ENCODE results near the gene MIAT. TPM values are rescaled to one million over a fixed set of nuclear protein-coding genes. Genes with fewer than 3 reads are reported as not detected.

MIAT gene
- total and polyA plus RNA-seq, 2 of the 13 experiments (the other 11 are each of a cell fraction or from before 2014, with no cell fraction given) = 0.04 TPM; not detected in 1

DNA sequence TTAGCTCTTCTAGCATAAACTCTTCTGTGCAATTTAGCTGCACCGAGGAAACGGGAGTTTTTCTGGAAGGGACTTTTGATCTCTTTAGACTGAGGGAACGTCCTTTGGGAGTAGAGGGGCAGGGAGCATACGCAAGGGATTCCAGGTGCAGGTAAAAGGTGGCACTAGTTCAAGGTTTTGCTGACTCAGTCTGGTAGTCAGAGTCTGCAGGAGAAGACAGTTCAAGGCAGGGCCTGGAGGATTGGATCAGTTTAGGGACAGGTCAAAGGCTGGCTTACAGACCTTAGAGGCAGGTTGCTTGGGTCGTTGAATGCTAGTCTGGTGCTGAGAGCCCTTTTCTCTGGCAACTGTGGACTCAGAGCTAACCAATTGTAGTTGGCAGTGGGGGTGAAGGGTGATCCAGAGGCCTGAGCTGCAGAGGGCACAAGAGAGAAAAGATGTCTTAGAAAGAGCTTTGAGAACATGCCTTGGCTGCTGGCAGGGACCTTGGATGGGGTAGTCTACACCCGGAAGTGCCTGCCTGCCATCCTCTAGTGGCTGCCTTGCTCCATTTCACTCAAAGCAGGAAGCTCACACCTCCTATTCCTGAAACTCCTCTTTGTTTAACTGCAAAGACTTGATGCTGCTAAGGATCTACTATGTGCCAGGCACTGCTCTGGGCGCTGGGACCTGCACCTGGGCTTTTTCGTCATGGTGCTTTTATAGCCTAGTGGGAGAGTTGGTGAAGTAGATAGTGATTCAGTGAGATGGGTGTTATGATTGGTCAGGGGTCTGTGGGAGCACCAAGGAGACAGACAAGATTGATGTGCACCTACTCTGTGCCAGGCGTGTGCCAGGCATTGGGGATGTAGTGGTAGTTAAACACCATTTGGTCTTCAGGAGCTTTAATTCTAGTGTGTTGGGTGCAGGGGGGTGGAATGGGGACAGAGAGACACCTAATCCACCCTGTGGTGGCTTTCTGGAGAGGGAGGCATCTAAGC is 17.1 kb downstream of the MIAT start:
- 56% methylated on average over 9 of the region's 9 CpGs for WGBS (ENCODE audit: low lambda C conversion rate)

DNA sequence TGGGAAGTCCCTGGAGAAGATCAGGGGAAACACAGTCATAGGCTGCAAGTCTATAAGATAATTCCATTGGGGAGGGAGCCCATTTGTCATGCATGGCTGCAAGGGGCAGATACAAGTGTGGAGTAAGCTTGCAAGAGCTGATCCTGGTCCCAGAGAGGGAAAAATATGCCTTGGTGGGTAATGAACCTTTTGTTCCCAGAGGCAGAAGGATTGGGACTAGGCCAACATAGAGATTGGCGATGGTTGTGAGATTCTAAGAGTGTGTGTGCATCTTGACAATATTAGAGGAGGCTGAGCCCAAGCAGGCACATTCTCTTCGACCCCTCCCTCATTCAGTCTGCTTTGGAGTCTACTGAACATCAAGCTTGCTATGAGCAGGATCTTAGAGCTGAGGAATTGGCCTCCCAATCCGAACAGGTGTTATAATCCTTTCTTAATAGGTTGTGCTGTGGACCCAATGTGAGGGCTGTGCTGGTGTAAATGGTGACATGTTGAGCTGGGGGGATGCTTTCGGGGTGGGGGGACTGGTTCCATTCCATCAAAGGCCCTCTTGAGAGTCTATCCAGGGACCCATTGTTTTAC is 18.4 kb downstream of the MIAT start:
- FAIRE-seq (no peak), DNase-seq (ENCODE audit: low spot score) (no peak), ATAC-seq (no peak)
- Histone ChIP-seq H3K9me3 (ENCODE audit: low read length) (peaks cover 17% of the 10 kb centered on the region), H3K79me2 (ENCODE audit: insufficient read depth, low read length) (no peaks in the 10 kb centered on the region), H3K4me2 (ENCODE audit: low read depth, low read length) (no peak overlapping the region), H3K36me3 (replicated peaks in 1 of 2; ENCODE audit: control insufficient read depth in 1 of 2, insufficient read depth in 2 of 2, low read length in 2 of 2) (no peaks in the 10 kb centered on the region), H3K9ac (ENCODE audit: insufficient read depth, low read depth, low read length) (no peak overlapping the region), H3K4me3 (replicated peaks in 1 of 3; ENCODE audit: insufficient read depth in 1 of 3, low read depth in 2 of 3, low read length in 3 of 3) (no peak overlapping the region), H2AFZ (ENCODE audit: low read length) (no peak overlapping the region), H3K4me1 (ENCODE audit: insufficient read depth, low read length) (peaks cover 14% of the 10 kb centered on the region), H3K27ac (ENCODE audit: extremely low read length, insufficient read depth, low read length) (no peak overlapping the region), H3K27me3 (ENCODE audit: control insufficient read depth in 1 of 2, insufficient read depth in 2 of 2, low read length in 2 of 2) (no peaks in the 10 kb centered on the region), H4K20me1 (ENCODE audit: insufficient read depth, low read length) (no peaks in the 10 kb centered on the region)
- in situ Hi-C loops (cut with HindIII; ENCODE audit: extremely low pct_ligation_motif_present, low pct_unique_long_range_greater_than_20kb) = no loop called here
- intact Hi-C loops (cut with micrococcal nuclease; ENCODE audit: unreplicated experiment) = no loop called here
- BruUV-seq (replicated peaks) = no TSS peak
- WGBS (ENCODE audit: low lambda C conversion rate) = 18% methylated on average over 4 of the region's 4 CpGs
- CTCF ChIA-PET (ENCODE audit: low intra/inter-chr PET ratio, low total read pairs) = no interaction called here
- POLR2A ChIA-PET = no interaction called here
- TF ChIP-seq CEBPG (CRISPR knock-in tag; IDR thresholded peaks at IDR 0.05) = no peak
- TF ChIP-seq, protein P1, sequence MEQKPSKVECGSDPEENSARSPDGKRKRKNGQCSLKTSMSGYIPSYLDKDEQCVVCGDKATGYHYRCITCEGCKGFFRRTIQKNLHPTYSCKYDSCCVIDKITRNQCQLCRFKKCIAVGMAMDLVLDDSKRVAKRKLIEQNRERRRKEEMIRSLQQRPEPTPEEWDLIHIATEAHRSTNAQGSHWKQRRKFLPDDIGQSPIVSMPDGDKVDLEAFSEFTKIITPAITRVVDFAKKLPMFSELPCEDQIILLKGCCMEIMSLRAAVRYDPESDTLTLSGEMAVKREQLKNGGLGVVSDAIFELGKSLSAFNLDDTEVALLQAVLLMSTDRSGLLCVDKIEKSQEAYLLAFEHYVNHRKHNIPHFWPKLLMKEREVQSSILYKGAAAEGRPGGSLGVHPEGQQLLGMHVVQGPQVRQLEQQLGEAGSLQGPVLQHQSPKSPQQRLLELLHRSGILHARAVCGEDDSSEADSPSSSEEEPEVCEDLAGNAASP (CRISPR knock-in tag; IDR thresholded peaks at IDR 0.05; ENCODE audit: borderline replicate concordance) = no peak
- TF ChIP-seq TOPORS (CRISPR knock-in tag; IDR thresholded peaks at IDR 0.05) = no peak
- TF ChIP-seq, protein P2, sequence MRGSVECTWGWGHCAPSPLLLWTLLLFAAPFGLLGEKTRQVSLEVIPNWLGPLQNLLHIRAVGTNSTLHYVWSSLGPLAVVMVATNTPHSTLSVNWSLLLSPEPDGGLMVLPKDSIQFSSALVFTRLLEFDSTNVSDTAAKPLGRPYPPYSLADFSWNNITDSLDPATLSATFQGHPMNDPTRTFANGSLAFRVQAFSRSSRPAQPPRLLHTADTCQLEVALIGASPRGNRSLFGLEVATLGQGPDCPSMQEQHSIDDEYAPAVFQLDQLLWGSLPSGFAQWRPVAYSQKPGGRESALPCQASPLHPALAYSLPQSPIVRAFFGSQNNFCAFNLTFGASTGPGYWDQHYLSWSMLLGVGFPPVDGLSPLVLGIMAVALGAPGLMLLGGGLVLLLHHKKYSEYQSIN (CRISPR knock-in tag; IDR thresholded peaks at IDR 0.05; ENCODE audit: borderline replicate concordance) = no peak
- no peak for TF ChIP-seq ZNF724P (CRISPR knock-in tag; IDR thresholded peaks at IDR 0.05; ENCODE audit: borderline replicate concordance)
- TF ChIP-seq, protein P3, sequence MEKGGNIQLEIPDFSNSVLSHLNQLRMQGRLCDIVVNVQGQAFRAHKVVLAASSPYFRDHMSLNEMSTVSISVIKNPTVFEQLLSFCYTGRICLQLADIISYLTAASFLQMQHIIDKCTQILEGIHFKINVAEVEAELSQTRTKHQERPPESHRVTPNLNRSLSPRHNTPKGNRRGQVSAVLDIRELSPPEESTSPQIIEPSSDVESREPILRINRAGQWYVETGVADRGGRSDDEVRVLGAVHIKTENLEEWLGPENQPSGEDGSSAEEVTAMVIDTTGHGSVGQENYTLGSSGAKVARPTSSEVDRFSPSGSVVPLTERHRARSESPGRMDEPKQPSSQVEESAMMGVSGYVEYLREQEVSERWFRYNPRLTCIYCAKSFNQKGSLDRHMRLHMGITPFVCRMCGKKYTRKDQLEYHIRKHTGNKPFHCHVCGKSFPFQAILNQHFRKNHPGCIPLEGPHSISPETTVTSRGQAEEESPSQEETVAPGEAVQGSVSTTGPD (CRISPR knock-in tag; IDR thresholded peaks at IDR 0.05) = no peak
- TF ChIP-seq MED8 (CRISPR knock-in tag; IDR thresholded peaks at IDR 0.05; ENCODE audit: insufficient replicate concordance) = no peak

More for the DNA sequence above, 17.1 kb downstream of the MIAT start:
- peaks cover 14% of the 10 kb centered on the region for H3K4me1 ChIP-seq (ENCODE audit: insufficient read depth, low read length)
- ChIA-PET CTCF (ENCODE audit: low intra/inter-chr PET ratio, low total read pairs) (no interaction called here), POLR2A (no interaction called here)
- FAIRE-seq = no peak
- intact Hi-C loops (cut with micrococcal nuclease; ENCODE audit: unreplicated experiment) = no loop called here
- H3K79me2 ChIP-seq (ENCODE audit: insufficient read depth, low read length) = no peaks in the 10 kb centered on the region
- peaks cover 17% of the 10 kb centered on the region for H3K9me3 ChIP-seq (ENCODE audit: low read length)
- in situ Hi-C loops (cut with HindIII; ENCODE audit: extremely low pct_ligation_motif_present, low pct_unique_long_range_greater_than_20kb) = no loop called here
- no TSS peak for BruUV-seq (replicated peaks)
- DNase-seq (ENCODE audit: low spot score) = no peak
- no peak overlapping the region for H2AFZ ChIP-seq (ENCODE audit: low read length)
- no peak overlapping the region for H3K27ac ChIP-seq (ENCODE audit: extremely low read length, insufficient read depth, low read length)
- ATAC-seq = no peak
- no peaks in the 10 kb centered on the region for H3K36me3 ChIP-seq (replicated peaks in 1 of 2; ENCODE audit: control insufficient read depth in 1 of 2, insufficient read depth in 2 of 2, low read length in 2 of 2)
- no peaks in the 10 kb centered on the region for H4K20me1 ChIP-seq (ENCODE audit: insufficient read depth, low read length)
- H3K4me3 ChIP-seq (replicated peaks in 1 of 3; ENCODE audit: insufficient read depth in 1 of 3, low read depth in 2 of 3, low read length in 3 of 3) = no peak overlapping the region
- H3K9ac ChIP-seq (ENCODE audit: insufficient read depth, low read depth, low read length) = no peak overlapping the region
- H3K4me2 ChIP-seq (ENCODE audit: low read depth, low read length) = no peak overlapping the region
- TF ChIP-seq, protein P4, sequence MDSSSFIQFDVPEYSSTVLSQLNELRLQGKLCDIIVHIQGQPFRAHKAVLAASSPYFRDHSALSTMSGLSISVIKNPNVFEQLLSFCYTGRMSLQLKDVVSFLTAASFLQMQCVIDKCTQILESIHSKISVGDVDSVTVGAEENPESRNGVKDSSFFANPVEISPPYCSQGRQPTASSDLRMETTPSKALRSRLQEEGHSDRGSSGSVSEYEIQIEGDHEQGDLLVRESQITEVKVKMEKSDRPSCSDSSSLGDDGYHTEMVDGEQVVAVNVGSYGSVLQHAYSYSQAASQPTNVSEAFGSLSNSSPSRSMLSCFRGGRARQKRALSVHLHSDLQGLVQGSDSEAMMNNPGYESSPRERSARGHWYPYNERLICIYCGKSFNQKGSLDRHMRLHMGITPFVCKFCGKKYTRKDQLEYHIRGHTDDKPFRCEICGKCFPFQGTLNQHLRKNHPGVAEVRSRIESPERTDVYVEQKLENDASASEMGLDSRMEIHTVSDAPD (CRISPR knock-in tag; IDR thresholded peaks at IDR 0.05) = no peak
- 0 out of 2 replicates have a peak, but pooled peaks have one; percentile 12 for TF ChIP-seq MAFF (IDR thresholded peaks at IDR 0.05; ENCODE audit: low read depth, low read length)
- peak in 1 of 2 experiments; percentile 28; a peak in 2 of 4 replicates for TF ChIP-seq MAFK (conservative IDR thresholded peaks at IDR 0.05 in 1 of 2, IDR thresholded peaks at IDR 0.05 in 1 of 2; ENCODE audit: low read length in 2 of 2)
- no peaks in the 10 kb centered on the region for H3K27me3 ChIP-seq (ENCODE audit: control insufficient read depth in 1 of 2, insufficient read depth in 2 of 2, low read length in 2 of 2)
